IMR-90 (cell line): ENCODE data around the gene SMARCC2. TPM values are rescaled to one million over a fixed set of nuclear protein-coding genes. Genes with fewer than 3 reads are reported as not detected.

ENCODE experiments used
- ATAC-seq: fragments of 200-7000 bp; cut with Tn5 transposase; 2 replicates; pipeline ENCODE4 v1.9.1; 2020; ENCODE audit warnings: low read depth, mild to moderate bottlenecking, moderate library complexity
- BruUV-seq: library from RNA; stranded (reverse); fragments of 400-500 nt; replicated peaks from 2 replicates; lab custom pipeline; 2021; lab: Mats Ljungman, UMichigan
- CTCF ChIA-PET: fragments of 300-600 bp; formaldehyde crosslinking; extraction: SDS; loops from one replicate; lab custom pipeline; 2021; ENCODE audit warnings: antibody characterized with exemption; lab: Yijun Ruan, JAX
- POLR2A ChIA-PET: fragments of 300-600 bp; sonication (Branson Sonifier 250); formaldehyde crosslinking; loops from one replicate; lab custom pipeline; 2022; ENCODE audit warnings: antibody characterized with exemption; ENCODE audit not compliant: unreplicated experiment; lab: Charles Lee
- DNase-seq: peaks from one replicate; pipeline ENCODE4 v3.0.0; 2013
- H2AFZ ChIP-seq: replicated peaks from 2 replicates; pipeline ENCODE3; 2013; ENCODE audit warnings: low read length, mild to moderate bottlenecking; ENCODE audit not compliant: poor library complexity
- H2AK5ac ChIP-seq: 2 replicates; pipeline ENCODE4 v1.6.1; 2013; ENCODE audit warnings: low read depth, low read length, inconsistent platforms
- H2AK9ac ChIP-seq: replicated peaks from 2 replicates; pipeline ENCODE3; 2013; ENCODE audit warnings: mild to moderate bottlenecking, low read depth, low read length, moderate library complexity; ENCODE audit not compliant: poor library complexity
- H2BK120ac ChIP-seq: 2 replicates; pipeline ENCODE4 v1.6.1; 2013; ENCODE audit warnings: low read depth, low read length, inconsistent platforms
- H2BK15ac ChIP-seq: 3 replicates; pipeline ENCODE4 v1.6.1; 2013; ENCODE audit warnings: low read depth, low read length, inconsistent platforms
- H2BK20ac ChIP-seq: 2 replicates; pipeline ENCODE4 v1.6.1; 2013; ENCODE audit warnings: low read depth, mild to moderate bottlenecking, inconsistent platforms, low read length, moderate library complexity
- H2BK5ac ChIP-seq: 2 replicates; pipeline ENCODE4 v1.6.1; 2013; ENCODE audit warnings: mild to moderate bottlenecking, low read depth, low read length, inconsistent platforms; ENCODE audit not compliant: poor library complexity, severe bottlenecking
- H3K14ac ChIP-seq: replicated peaks from 2 replicates; pipeline ENCODE4 v1.6.1; 2013; ENCODE audit warnings: low read depth, low read length, inconsistent platforms
- H3K18ac ChIP-seq: 2 replicates; pipeline ENCODE4 v1.6.1; 2013; ENCODE audit warnings: low read depth, low read length, control low read depth
- H3K23ac ChIP-seq: 2 replicates; pipeline ENCODE4 v1.6.1; 2013; ENCODE audit warnings: low read depth, low read length, inconsistent platforms
- H3K27ac ChIP-seq: 2 replicates; pipeline ENCODE4 v1.5.1; 2013; ENCODE audit warnings: mild to moderate bottlenecking, control low read depth, low read length; ENCODE audit not compliant: insufficient read depth
- H3K27me3 ChIP-seq: 2 replicates; pipeline ENCODE4 v1.6.1; 2013; ENCODE audit warnings: low read length; ENCODE audit not compliant: control insufficient read depth, insufficient read depth
- H3K36me3 ChIP-seq: 2 replicates; pipeline ENCODE4 v1.6.1; 2013; ENCODE audit warnings: low read length, mixed read lengths; ENCODE audit not compliant: control insufficient read depth, insufficient read depth
- H3K4ac ChIP-seq: 2 replicates; pipeline ENCODE4 v1.6.1; 2013; ENCODE audit warnings: low read depth, low read length, inconsistent platforms
- H3K4me1 ChIP-seq: 2 replicates; pipeline ENCODE4 v1.6.1; 2013; ENCODE audit warnings: low read length, mixed read lengths; ENCODE audit not compliant: control insufficient read depth, insufficient read depth
- H3K4me2 ChIP-seq: 2 replicates; pipeline ENCODE4 v1.6.1; 2013; ENCODE audit warnings: low read depth, mild to moderate bottlenecking, control low read depth, low read length, moderate library complexity
- H3K4me3 ChIP-seq: 2 replicates; pipeline ENCODE4 v1.5.1; 2013; ENCODE audit warnings: low read depth, mild to moderate bottlenecking, control low read depth, low read length, moderate library complexity; ENCODE audit not compliant: insufficient read depth
- H3K56ac ChIP-seq: 2 replicates; pipeline ENCODE4 v1.6.1; 2013; ENCODE audit warnings: low read length, inconsistent platforms; ENCODE audit not compliant: insufficient read depth; ENCODE audit errors: extremely low read depth
- H3K79me1 ChIP-seq, 2 experiments: 2 replicates each; pipeline ENCODE4 v1.6.1; 2013; ENCODE audit warnings: low read length in 2 of 2, inconsistent platforms in 1 of 2, low read depth in 1 of 2
- H3K9ac ChIP-seq: 2 replicates; pipeline ENCODE4 v1.6.1; 2013; ENCODE audit warnings: low read depth, low read length, control low read depth
- H3K9me1 ChIP-seq: 2 replicates; pipeline ENCODE4 v1.6.1; 2013; ENCODE audit warnings: low read length, inconsistent platforms; ENCODE audit not compliant: insufficient read depth
- H3K9me3 ChIP-seq: 2 replicates; pipeline ENCODE4 v1.6.1; 2013; ENCODE audit warnings: low read length; ENCODE audit not compliant: control insufficient read depth, insufficient read depth
- H4K20me1 ChIP-seq: 2 replicates; pipeline ENCODE4 v1.6.1; 2013; ENCODE audit warnings: low read length, inconsistent platforms; ENCODE audit not compliant: insufficient read depth
- H4K5ac ChIP-seq: 2 replicates; pipeline ENCODE4 v1.6.1; 2013; ENCODE audit warnings: mild to moderate bottlenecking, low read depth, low read length, control low read depth
- H4K8ac ChIP-seq, 2 experiments: 2 replicates each; pipeline ENCODE4 v1.6.1; 2013; ENCODE audit warnings: low read depth in 2 of 2, low read length in 2 of 2, control low read depth in 1 of 2, inconsistent platforms in 1 of 2
- H4K91ac ChIP-seq: 2 replicates; pipeline ENCODE4 v1.6.1; 2013; ENCODE audit warnings: low read depth, low read length, inconsistent platforms; ENCODE audit not compliant: insufficient read depth
- BHLHE40 ChIP-seq: fragments of 150-350 bp; IDR thresholded peaks from 2 replicates; pipeline ENCODE4 v1.6.1; 2016; ENCODE audit warnings: mild to moderate bottlenecking, low read depth, low read length
- CEBPB ChIP-seq: IDR thresholded peaks from 2 replicates; pipeline ENCODE4 v1.6.1; 2012; ENCODE audit warnings: low read depth, low read length, improper control_type of control experiment
- FOS ChIP-seq: fragments of 150-350 bp; IDR thresholded peaks from 2 replicates; pipeline ENCODE4 v1.6.1; 2016; ENCODE audit warnings: low read depth, low read length
- MAFK ChIP-seq: IDR thresholded peaks from 2 replicates; pipeline ENCODE4 v1.6.1; 2012; ENCODE audit warnings: low read depth, low read length, improper control_type of control experiment
- MAZ ChIP-seq: IDR thresholded peaks from 2 replicates; pipeline ENCODE4 v1.6.1; 2012; ENCODE audit warnings: low read depth, mild to moderate bottlenecking, low read length, improper control_type of control experiment, moderate library complexity, borderline replicate concordance
- MXI1 ChIP-seq: IDR thresholded peaks from 2 replicates; pipeline ENCODE4 v1.6.1; 2012; ENCODE audit warnings: low read depth, mild to moderate bottlenecking, low read length, moderate library complexity, borderline replicate concordance
- NFE2L2 ChIP-seq: fragments of 150-350 bp; IDR thresholded peaks from 2 replicates; pipeline ENCODE4 v1.6.1; 2016; ENCODE audit warnings: low read depth, mild to moderate bottlenecking, low read length
- RCOR1 ChIP-seq: IDR thresholded peaks from 2 replicates; pipeline ENCODE4 v1.6.1; 2012; ENCODE audit warnings: mild to moderate bottlenecking, low read length, improper control_type of control experiment; ENCODE audit not compliant: insufficient replicate concordance
- WGBS, 2 experiments: methylation state at CpG; one replicate each; pipeline versions ENCODE4 v1.1.5 to v1.1.7; 2013; ENCODE audit warnings: missing lambda C conversion rate in 2 of 2; ENCODE audit not compliant: insufficient read length in 1 of 2; ENCODE audit errors: extremely low coverage in 2 of 2; 5-methylcytosine and 5-hydroxymethylcytosine counted together
- dilution Hi-C: fragments of 300-500 bp; cut with HindIII; formaldehyde crosslinking; loops from one replicate; pipeline ENCODE4 v1.14.3; 2018; ENCODE audit warnings: low sequenced_read_pairs; ENCODE audit not compliant: unreplicated experiment
- in situ Hi-C: fragments of 300-500 bp; cut with MboI; formaldehyde crosslinking; loops from 3 replicates; pipeline ENCODE4 v1.14.3; 2019; ENCODE audit warnings: low sequenced_read_pairs, inconsistent platforms, mixed read lengths
- intact Hi-C: fragments of 100-400 bp; cut with micrococcal nuclease; formaldehyde crosslinking; loops from 2 replicates; pipeline ENCODE4 v1.10.0; 2022
- polyA plus RNA-seq, 3 experiments: library from polyadenylated mRNA; depleted of rRNA; stranded (reverse); fragments of >200 nt; gene quantifications; 2 replicates each; pipeline ENCODE4 v1.2.3, GENCODE V29; 2012; ENCODE audit warnings: low replicate concordance in 1 of 3
- total RNA-seq: library from RNA; depleted of rRNA; stranded (reverse); fragments of >200 nt; gene quantifications from 2 replicates; pipeline ENCODE4 v1.2.3, GENCODE V29; 2012
- TF ChIP-seq, protein P1 (sequence below): fragments of 150-350 bp; IDR thresholded peaks from 2 replicates; pipeline ENCODE4 v1.6.1; 2017; ENCODE audit warnings: mild to moderate bottlenecking, antibody characterized with exemption, low read length, low read depth

The SMARCC2 gene
- total and polyA plus RNA-seq, 2 of the 4 experiments (the other 2 are of a cell fraction): 42.3 to 43.8 TPM

DNA sequence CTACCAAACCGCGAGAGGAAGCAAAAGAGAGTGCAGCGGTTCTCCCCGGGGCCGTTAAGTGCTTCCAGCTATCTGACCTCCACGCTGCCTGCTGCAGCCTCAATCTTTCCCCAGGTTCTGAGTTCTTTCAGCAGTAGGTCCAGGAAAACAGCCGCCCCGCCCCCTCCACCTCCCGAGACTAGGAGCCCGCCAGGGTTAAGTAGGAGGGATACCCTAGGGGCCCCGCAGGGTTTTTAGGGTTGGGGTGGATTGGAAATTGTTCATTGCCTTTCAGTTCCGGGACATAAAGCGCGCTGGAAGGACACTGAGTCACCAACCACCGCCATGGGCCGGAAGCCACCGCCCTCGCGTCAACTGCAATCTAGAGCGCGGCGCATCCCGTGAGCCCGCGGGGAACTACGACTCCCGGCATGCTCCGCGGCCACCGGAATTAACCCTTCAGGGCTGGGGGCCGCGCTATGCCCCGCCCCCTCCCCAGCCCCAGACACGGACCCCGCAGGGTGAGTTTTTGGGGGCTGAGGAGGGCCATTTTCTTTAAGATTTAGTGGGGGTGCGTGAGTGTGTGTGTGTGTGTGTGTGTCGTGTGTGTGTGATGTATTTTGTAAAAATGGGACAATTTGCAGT is 37.0 kb downstream of the SMARCC2 start, which contains the start of gene MYL6B:
Gene MYL6B, plus strand, starts transcription at position 456 of the 624 bp plus-strand sequence. CDS start 1,332 bp downstream, outside the sequence.
- 0% methylated on average over 14 of the region's 37 CpGs; no CpG with 5 or more reads in 1 of the 2 experiments for WGBS, 2 experiments
- H3K4me3 ChIP-seq: peak within 1 kb of the TSS; percentile 66
- peak within 1 kb of the TSS; percentile 48 for H3K18ac ChIP-seq
- ChIA-PET CTCF (no interaction called here), POLR2A (interaction anchor here (0.6 kb wide), 1 partner anchor 13 kb away, joined by 3 read pairs; no protein-coding TSS in a partner anchor)
- peak within 1 kb of the TSS; percentile 93 for H3K4ac ChIP-seq
- peak; percentile 95 for ATAC-seq
- H3K27me3 ChIP-seq: no peaks in the 10 kb centered on the region
- H4K5ac ChIP-seq: peak within 1 kb of the TSS; percentile 91
- H3K9me3 ChIP-seq: no peaks in the 10 kb centered on the region
- peak within 1 kb of the TSS; percentile 100 for H2AK9ac ChIP-seq
- DNase-seq: peak; percentile 88
- H3K9me1 ChIP-seq: peaks cover 14% of the 10 kb centered on the region
- dilution Hi-C loops: no loop called here
- H3K14ac ChIP-seq: peak within 1 kb of the TSS; percentile 98
- in situ Hi-C loops: no loop called here
- peaks cover 22 to 52% of the 10 kb centered on the region in 2 experiments for H3K79me1 ChIP-seq
- peak within 1 kb of the TSS; percentile 97 to 98 for H4K8ac ChIP-seq
- H2AK5ac ChIP-seq: peak within 1 kb of the TSS; percentile 94
- peak within 1 kb of the TSS; percentile 30; the same call in 1 of the 2 replicates for H2BK20ac ChIP-seq
- H4K20me1 ChIP-seq: no peaks in the 10 kb centered on the region
- peak within 1 kb of the TSS; percentile 70 for H3K56ac ChIP-seq
- no TSS peak for BruUV-seq
- peak within 1 kb of the TSS; percentile 69 for H4K91ac ChIP-seq
- peak within 1 kb of the TSS; percentile 73 for H3K27ac ChIP-seq
- TF ChIP-seq, protein P1, sequence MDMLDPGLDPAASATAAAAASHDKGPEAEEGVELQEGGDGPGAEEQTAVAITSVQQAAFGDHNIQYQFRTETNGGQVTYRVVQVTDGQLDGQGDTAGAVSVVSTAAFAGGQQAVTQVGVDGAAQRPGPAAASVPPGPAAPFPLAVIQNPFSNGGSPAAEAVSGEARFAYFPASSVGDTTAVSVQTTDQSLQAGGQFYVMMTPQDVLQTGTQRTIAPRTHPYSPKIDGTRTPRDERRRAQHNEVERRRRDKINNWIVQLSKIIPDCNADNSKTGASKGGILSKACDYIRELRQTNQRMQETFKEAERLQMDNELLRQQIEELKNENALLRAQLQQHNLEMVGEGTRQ: peak; percentile 27; the same call in 1 of the 2 replicates
- peak; percentile 19 for TF ChIP-seq RCOR1
- TF ChIP-seq MXI1: peak; percentile 63; the same call in 1 of the 2 replicates
- peak; percentile 44; the same call in 1 of the 2 replicates for TF ChIP-seq CEBPB
- TF ChIP-seq MAZ: peak; percentile 82; the same call in 1 of the 2 replicates
- peak; percentile 69; the same call in 1 of the 2 replicates for TF ChIP-seq FOS
- peak; percentile 92 for TF ChIP-seq BHLHE40
- no peak for TF ChIP-seq MAFK
- TF ChIP-seq NFE2L2: no peak
- peak within 1 kb of the TSS; percentile 88; the same call in 2 of the 3 replicates for H2BK15ac ChIP-seq
- H3K36me3 ChIP-seq: peaks cover 7% of the 10 kb centered on the region
- intact Hi-C loops: no loop called here
- peak within 1 kb of the TSS; percentile 78 for H2BK5ac ChIP-seq
- peak within 1 kb of the TSS; percentile 83 for H3K4me2 ChIP-seq
- H3K4me1 ChIP-seq: peaks cover 11% of the 10 kb centered on the region
- peak within 1 kb of the TSS; percentile 93 for H3K23ac ChIP-seq
- peak within 1 kb of the TSS; percentile 93 for H2AFZ ChIP-seq
- H3K9ac ChIP-seq: peak within 1 kb of the TSS; percentile 92
- peak within 1 kb of the TSS; percentile 57 for H2BK120ac ChIP-seq
